WTC11 (cell line): ENCODE measurements around the gene SGO2. TPM values are rescaled to one million over a fixed set of nuclear protein-coding genes. Genes with fewer than 3 reads are reported as not detected.
A peak's percentile ranks its signal among the peaks of the same experiment; 100 is the strongest.

ENCODE experiments used
- ATAC-seq: fragments of 200-7000 bp; cut with Tn5 transposase; 2 replicates; pipeline ENCODE4 v1.10.0; 2021; ENCODE audit warnings: mild to moderate bottlenecking, moderate library complexity
- CTCF ChIA-PET: fragments of 300-600 bp; sonication (Branson Sonifier 250); formaldehyde crosslinking; loops from one replicate; lab custom pipeline; 2021; ENCODE audit warnings: antibody characterized with exemption; lab: Charles Lee
- POLR2A ChIA-PET: fragments of 350-600 bp; sonication (Branson Sonifier 250); formaldehyde crosslinking; loops from one replicate; lab custom pipeline; 2021; ENCODE audit warnings: antibody characterized with exemption; lab: Charles Lee
- DNase-seq: peaks from one replicate; pipeline ENCODE4 v3.0.0; 2021; ENCODE audit warnings: low spot score
- H3K27ac Mint-ChIP-seq: 2 replicates; pipeline ENCODE4 v1.8.0; 2021; ENCODE audit warnings: mixed read lengths
- H3K27me3 Mint-ChIP-seq: 2 replicates; pipeline ENCODE4 v1.8.0; 2021; ENCODE audit warnings: low read depth, mild to moderate bottlenecking, moderate library complexity, mixed read lengths
- H3K36me3 Mint-ChIP-seq: 2 replicates; pipeline ENCODE4 v1.8.0; 2021; ENCODE audit warnings: mixed read lengths
- H3K4me1 Mint-ChIP-seq: 2 replicates; pipeline ENCODE4 v1.8.0; 2022; ENCODE audit warnings: mixed read lengths
- H3K4me3 Mint-ChIP-seq: 2 replicates; pipeline ENCODE4 v1.8.0; 2021; ENCODE audit warnings: mild to moderate bottlenecking, moderate library complexity, mixed read lengths
- H3K9me3 Mint-ChIP-seq: 2 replicates; pipeline ENCODE4 v1.8.0; 2021; ENCODE audit warnings: mixed read lengths
- ATF1 ChIP-seq: sonication (generic); formaldehyde crosslinking; IDR thresholded peaks from 2 replicates; pipeline ENCODE4 v1.8.1; 2023; ENCODE audit warnings: mild to moderate bottlenecking, moderate library complexity, missing genetic modification reagents
- ATF3 ChIP-seq: sonication (generic); formaldehyde crosslinking; conservative IDR thresholded peaks from 2 replicates; pipeline ENCODE4 v1.8.1; 2022; ENCODE audit warnings: mild to moderate bottlenecking, missing genetic modification reagents
- CDX4 ChIP-seq: fragments of 250-450 bp; sonication (Bioruptor Pico); IDR thresholded peaks from 2 replicates; pipeline ENCODE4 v1.9.0; 2021; ENCODE audit warnings: moderate library complexity, mild to moderate bottlenecking, inconsistent platforms, borderline replicate concordance
- CREM ChIP-seq: sonication (generic); formaldehyde crosslinking; IDR thresholded peaks from 2 replicates; pipeline ENCODE4 v1.8.1; 2022; ENCODE audit warnings: mild to moderate bottlenecking, missing genetic modification reagents, moderate library complexity
- E2F1 ChIP-seq: sonication (generic); formaldehyde crosslinking; IDR thresholded peaks from 2 replicates; pipeline ENCODE4 v1.8.0; 2022; ENCODE audit warnings: mild to moderate bottlenecking, missing genetic modification reagents
- ESRRA ChIP-seq: sonication (generic); formaldehyde crosslinking; IDR thresholded peaks from 2 replicates; pipeline ENCODE4 v1.8.1; 2022; ENCODE audit warnings: mild to moderate bottlenecking, missing genetic modification reagents, borderline replicate concordance
- FOXP4 ChIP-seq: sonication (generic); formaldehyde crosslinking; IDR thresholded peaks from 2 replicates; pipeline ENCODE4 v1.8.0; 2022; ENCODE audit warnings: mild to moderate bottlenecking, missing genetic modification reagents
- GABPB1 ChIP-seq: sonication (generic); formaldehyde crosslinking; IDR thresholded peaks from 2 replicates; pipeline ENCODE4 v1.8.1; 2023; ENCODE audit warnings: mild to moderate bottlenecking, missing genetic modification reagents
- GTF2I ChIP-seq: fragments of 250-450 bp; sonication (Bioruptor Pico); conservative IDR thresholded peaks from 2 replicates; pipeline ENCODE4 v1.4.0; 2021; ENCODE audit warnings: mild to moderate bottlenecking
- HMGA2 ChIP-seq: fragments of 250-450 bp; sonication (Bioruptor Pico); IDR thresholded peaks from 2 replicates; pipeline ENCODE4 v1.4.0; 2021; ENCODE audit warnings: mild to moderate bottlenecking, moderate library complexity
- JAZF1 ChIP-seq: fragments of 250-450 bp; sonication (Bioruptor Pico); IDR thresholded peaks from 2 replicates; pipeline ENCODE4 v1.9.0; 2021; ENCODE audit warnings: moderate library complexity, mild to moderate bottlenecking, inconsistent platforms
- MLX ChIP-seq: sonication (generic); formaldehyde crosslinking; IDR thresholded peaks from 2 replicates; pipeline ENCODE4 v1.8.1; 2023; ENCODE audit warnings: mild to moderate bottlenecking, missing genetic modification reagents, moderate library complexity
- NFYB ChIP-seq: sonication (generic); formaldehyde crosslinking; conservative IDR thresholded peaks from 2 replicates; pipeline ENCODE4 v1.8.0; 2022; ENCODE audit warnings: low read depth, missing genetic modification reagents
- PREB ChIP-seq: sonication (generic); formaldehyde crosslinking; IDR thresholded peaks from 2 replicates; pipeline ENCODE4 v1.8.1; 2022; ENCODE audit warnings: mild to moderate bottlenecking, missing genetic modification reagents, moderate library complexity, borderline replicate concordance
- SMAD3 ChIP-seq: sonication (generic); formaldehyde crosslinking; IDR thresholded peaks from 2 replicates; pipeline ENCODE4 v1.8.0; 2022; ENCODE audit warnings: missing genetic modification reagents, mild to moderate bottlenecking, borderline replicate concordance
- SMAD4 ChIP-seq: sonication (generic); formaldehyde crosslinking; IDR thresholded peaks from 2 replicates; pipeline ENCODE4 v1.8.0; 2022; ENCODE audit warnings: mild to moderate bottlenecking, missing genetic modification reagents
- SOX15 ChIP-seq: fragments of 250-450 bp; sonication (Bioruptor Pico); IDR thresholded peaks from 2 replicates; pipeline ENCODE4 v1.9.0; 2021; ENCODE audit warnings: mild to moderate bottlenecking
- SP1 ChIP-seq: sonication (generic); formaldehyde crosslinking; conservative IDR thresholded peaks from 2 replicates; pipeline ENCODE4 v1.8.1; 2022; ENCODE audit warnings: missing genetic modification reagents
- STAT6 ChIP-seq: sonication (generic); formaldehyde crosslinking; conservative IDR thresholded peaks from 2 replicates; pipeline ENCODE4 v1.8.1; 2023; ENCODE audit warnings: mild to moderate bottlenecking, low read depth, missing genetic modification reagents, moderate library complexity
- ZNF121 ChIP-seq: sonication (generic); formaldehyde crosslinking; IDR thresholded peaks from 2 replicates; pipeline ENCODE4 v1.8.0; 2023; ENCODE audit warnings: missing genetic modification reagents
- ZNF138 ChIP-seq: sonication (generic); formaldehyde crosslinking; conservative IDR thresholded peaks from 2 replicates; pipeline ENCODE4 v1.8.1; 2022; ENCODE audit warnings: mild to moderate bottlenecking, moderate library complexity, missing genetic modification reagents
- ZNF263 ChIP-seq: sonication (generic); formaldehyde crosslinking; IDR thresholded peaks from 2 replicates; pipeline ENCODE4 v1.8.1; 2022; ENCODE audit warnings: low read depth, mild to moderate bottlenecking, moderate library complexity, missing genetic modification reagents
- ZNF281 ChIP-seq: sonication (generic); formaldehyde crosslinking; IDR thresholded peaks from 2 replicates; pipeline ENCODE4 v1.8.0; 2023; ENCODE audit warnings: mild to moderate bottlenecking, missing genetic modification reagents
- ZNF396 ChIP-seq: fragments of 250-450 bp; sonication (Bioruptor Pico); IDR thresholded peaks from 2 replicates; pipeline ENCODE4 v1.8.0; 2021; ENCODE audit warnings: mild to moderate bottlenecking, moderate library complexity, borderline replicate concordance
- ZNF671 ChIP-seq: fragments of 250-450 bp; sonication (Bioruptor Pico); IDR thresholded peaks from 2 replicates; pipeline ENCODE4 v1.8.0; 2021; ENCODE audit warnings: mild to moderate bottlenecking
- total RNA-seq: library from RNA; stranded (reverse); gene quantifications from 3 replicates; pipeline ENCODE4 v1.2.3, GENCODE V29; 2021

SGO2 gene
- total RNA-seq, 1 experiment from 2014 or later = 34.1 TPM

GRCh38 chr2:200490001-200490400, 36.0 kb upstream of the SGO2 start:
- no peaks in the 10 kb centered on the region for H3K27me3 Mint-ChIP-seq
- DNase-seq (no peak), ATAC-seq (peak; percentile 39; the same call in 1 of the 2 replicates)
- no peak overlapping the region for H3K4me3 Mint-ChIP-seq
- CTCF ChIA-PET = interaction anchor here (1.3 kb wide), 1 partner anchor 223 kb away, joined by 3 read pairs; no protein-coding TSS in a partner anchor
- TF ChIP-seq ESRRA (CRISPR knock-in tag) (no peak), ATF3 (CRISPR knock-in tag) (no peak), GABPB1 (CRISPR knock-in tag) (no peak), SMAD3 (CRISPR knock-in tag) (no peak), ZNF138 (CRISPR knock-in tag) (no peak), SP1 (CRISPR knock-in tag) (no peak), JAZF1 (CRISPR knock-in tag) (no peak), STAT6 (CRISPR knock-in tag) (no peak), SMAD4 (CRISPR knock-in tag) (no peak), ATF1 (no peak), ZNF671 (CRISPR knock-in tag) (no peak), GTF2I (CRISPR knock-in tag) (no peak), HMGA2 (CRISPR knock-in tag) (no peak), FOXP4 (CRISPR knock-in tag) (no peak)
- H3K9me3 Mint-ChIP-seq = peaks cover 13% of the 10 kb centered on the region
- H3K27ac Mint-ChIP-seq = no peak overlapping the region
- POLR2A ChIA-PET = no interaction called here
- no peaks in the 10 kb centered on the region for H3K4me1 Mint-ChIP-seq
- peaks cover 17% of the 10 kb centered on the region for H3K36me3 Mint-ChIP-seq

- Mint-ChIP-seq H3K9me3 (peaks cover 13% of the 10 kb centered on the region), H3K4me3 (no peak overlapping the region), H3K4me1 (no peaks in the 10 kb centered on the region), H3K27me3 (no peaks in the 10 kb centered on the region), H3K27ac (no peak overlapping the region), H3K36me3 (peaks cover 19% of the 10 kb centered on the region)
- no peak for DNase-seq
- ATAC-seq = no peak
- POLR2A ChIA-PET = interaction anchor here (1.7 kb wide), 1 partner anchor 9 kb away, joined by 5 read pairs; no protein-coding TSS in a partner anchor
- CTCF ChIA-PET = interaction anchor here (1.1 to 2.7 kb wide), 3 partner anchors 10 to 519 kb away, joined by 4 to 40 read pairs (median 11); partner anchors contain the start of gene KCTD18
- TF ChIP-seq SMAD4 (CRISPR knock-in tag) (no peak), SMAD3 (CRISPR knock-in tag) (no peak), CREM (CRISPR knock-in tag) (no peak), ZNF263 (CRISPR knock-in tag) (no peak), E2F1 (no peak), ZNF671 (CRISPR knock-in tag) (no peak), NFYB (CRISPR knock-in tag) (no peak), SOX15 (no peak), ZNF396 (CRISPR knock-in tag) (no peak), ZNF121 (CRISPR knock-in tag) (no peak), MLX (no peak), ZNF281 (CRISPR knock-in tag) (no peak), CDX4 (CRISPR knock-in tag) (no peak), PREB (no peak)
Measured at GRCh38 chr2:200492656-200493055, 33.4 kb upstream of the SGO2 start.
